ENCODE measurements around the gene LRRC74A.

The LRRC74A gene

DNA sequence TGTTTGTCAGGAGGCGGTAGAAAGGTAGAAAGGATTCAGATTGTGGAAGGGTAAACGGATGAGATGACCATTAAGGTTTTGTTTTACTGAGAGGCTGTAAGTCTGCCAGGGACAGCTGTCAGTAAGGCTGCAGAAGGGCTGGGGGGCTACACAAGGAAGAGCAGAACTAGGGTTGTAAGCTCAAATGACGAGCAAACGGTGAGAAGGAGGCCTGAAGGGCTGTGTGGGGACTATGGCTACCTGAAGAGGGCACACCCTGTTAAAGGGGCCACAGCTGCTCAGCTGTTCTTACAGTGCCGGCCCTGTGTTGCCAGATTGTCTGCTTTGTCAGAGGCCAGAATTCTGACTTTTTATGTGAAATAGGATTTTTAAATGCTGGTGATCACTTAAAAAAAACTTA, 45.8 kb upstream of the LRRC74A start:
- H3K4me3 ChIP-seq (replicated peaks; ENCODE audit: low read depth, low read length): no peak overlapping the region
- TF ChIP-seq, protein P1, sequence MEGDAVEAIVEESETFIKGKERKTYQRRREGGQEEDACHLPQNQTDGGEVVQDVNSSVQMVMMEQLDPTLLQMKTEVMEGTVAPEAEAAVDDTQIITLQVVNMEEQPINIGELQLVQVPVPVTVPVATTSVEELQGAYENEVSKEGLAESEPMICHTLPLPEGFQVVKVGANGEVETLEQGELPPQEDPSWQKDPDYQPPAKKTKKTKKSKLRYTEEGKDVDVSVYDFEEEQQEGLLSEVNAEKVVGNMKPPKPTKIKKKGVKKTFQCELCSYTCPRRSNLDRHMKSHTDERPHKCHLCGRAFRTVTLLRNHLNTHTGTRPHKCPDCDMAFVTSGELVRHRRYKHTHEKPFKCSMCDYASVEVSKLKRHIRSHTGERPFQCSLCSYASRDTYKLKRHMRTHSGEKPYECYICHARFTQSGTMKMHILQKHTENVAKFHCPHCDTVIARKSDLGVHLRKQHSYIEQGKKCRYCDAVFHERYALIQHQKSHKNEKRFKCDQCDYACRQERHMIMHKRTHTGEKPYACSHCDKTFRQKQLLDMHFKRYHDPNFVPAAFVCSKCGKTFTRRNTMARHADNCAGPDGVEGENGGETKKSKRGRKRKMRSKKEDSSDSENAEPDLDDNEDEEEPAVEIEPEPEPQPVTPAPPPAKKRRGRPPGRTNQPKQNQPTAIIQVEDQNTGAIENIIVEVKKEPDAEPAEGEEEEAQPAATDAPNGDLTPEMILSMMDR (IDR thresholded peaks at IDR 0.05; ENCODE audit: low read depth, low read length, missing control alignments): no peak
- DNase-seq (ENCODE audit: extremely low read depth, low read depth): no peak

DNA sequence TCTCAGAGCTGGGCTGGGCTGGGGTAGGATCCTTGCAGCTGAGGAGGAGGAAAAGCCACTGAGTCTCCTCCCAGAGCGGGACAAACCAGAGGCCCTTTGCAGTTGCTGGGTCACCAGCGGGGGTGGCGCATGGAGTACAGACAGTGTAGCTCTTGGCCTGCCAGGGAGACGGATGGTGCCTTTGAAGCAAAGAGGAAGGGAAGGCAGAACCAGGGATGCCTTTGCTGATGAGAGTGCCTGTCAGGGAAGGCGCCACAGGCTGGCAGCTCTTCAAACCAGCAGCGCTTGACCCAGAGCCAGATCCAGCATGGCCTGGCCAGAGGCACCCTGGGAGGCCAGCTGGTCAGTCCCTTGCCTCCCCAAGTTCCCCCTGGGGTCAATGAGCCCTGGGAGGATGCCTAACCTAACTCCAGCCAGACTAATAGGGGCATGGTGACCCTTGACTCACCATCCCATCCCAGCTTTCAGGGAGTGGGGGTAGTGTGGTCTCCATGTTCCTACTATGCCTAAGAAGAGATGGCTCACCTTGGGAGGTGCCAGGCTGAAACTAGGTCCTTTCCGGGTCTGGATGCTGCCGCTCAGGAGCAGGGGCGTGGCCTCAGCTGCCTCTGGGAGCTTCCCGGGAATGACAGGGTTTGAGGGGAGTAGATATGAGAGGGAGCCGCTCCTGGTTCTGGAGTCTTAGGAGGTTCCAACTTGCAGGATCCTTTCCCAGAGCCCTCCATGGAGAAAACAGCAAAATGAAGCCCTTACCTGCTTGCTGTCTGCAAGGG, 45.1 kb upstream of the LRRC74A start:
- TF ChIP-seq, protein P1 (IDR thresholded peaks at IDR 0.05; ENCODE audit: low read depth, low read length, missing control alignments): no peak
- DNase-seq (ENCODE audit: extremely low read depth, low read depth): no peak

DNA sequence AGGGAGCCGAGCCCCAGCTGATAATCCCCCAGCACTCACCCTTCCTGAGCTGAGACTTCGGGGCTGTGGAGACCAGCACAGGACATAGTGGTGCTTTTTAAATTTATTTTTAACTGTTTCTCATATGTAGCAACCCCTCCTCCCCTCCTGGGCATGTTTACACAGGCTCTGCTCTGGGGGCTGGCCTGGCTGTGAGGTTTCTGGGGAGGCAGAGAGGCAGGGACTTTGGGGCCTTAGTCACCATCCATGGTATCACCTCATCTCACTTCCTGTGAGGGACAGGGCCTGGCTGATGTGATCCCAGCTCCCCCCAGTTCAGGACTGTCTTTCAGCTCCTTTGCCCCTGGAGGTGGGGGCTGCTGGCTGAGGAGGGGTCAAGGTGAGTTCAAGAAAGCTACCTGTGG, 44.6 kb upstream of the LRRC74A start:
- TF ChIP-seq, protein P1 (IDR thresholded peaks at IDR 0.05; ENCODE audit: low read depth, low read length, missing control alignments): no peak
- no peak for DNase-seq (ENCODE audit: extremely low read depth, low read depth)
- no peak overlapping the region for H3K4me3 ChIP-seq (replicated peaks; ENCODE audit: low read depth, low read length)

More for the DNA sequence above, 45.1 kb upstream of the LRRC74A start:
- no peak overlapping the region for H3K4me3 ChIP-seq (replicated peaks; ENCODE audit: low read depth, low read length)

DNA sequence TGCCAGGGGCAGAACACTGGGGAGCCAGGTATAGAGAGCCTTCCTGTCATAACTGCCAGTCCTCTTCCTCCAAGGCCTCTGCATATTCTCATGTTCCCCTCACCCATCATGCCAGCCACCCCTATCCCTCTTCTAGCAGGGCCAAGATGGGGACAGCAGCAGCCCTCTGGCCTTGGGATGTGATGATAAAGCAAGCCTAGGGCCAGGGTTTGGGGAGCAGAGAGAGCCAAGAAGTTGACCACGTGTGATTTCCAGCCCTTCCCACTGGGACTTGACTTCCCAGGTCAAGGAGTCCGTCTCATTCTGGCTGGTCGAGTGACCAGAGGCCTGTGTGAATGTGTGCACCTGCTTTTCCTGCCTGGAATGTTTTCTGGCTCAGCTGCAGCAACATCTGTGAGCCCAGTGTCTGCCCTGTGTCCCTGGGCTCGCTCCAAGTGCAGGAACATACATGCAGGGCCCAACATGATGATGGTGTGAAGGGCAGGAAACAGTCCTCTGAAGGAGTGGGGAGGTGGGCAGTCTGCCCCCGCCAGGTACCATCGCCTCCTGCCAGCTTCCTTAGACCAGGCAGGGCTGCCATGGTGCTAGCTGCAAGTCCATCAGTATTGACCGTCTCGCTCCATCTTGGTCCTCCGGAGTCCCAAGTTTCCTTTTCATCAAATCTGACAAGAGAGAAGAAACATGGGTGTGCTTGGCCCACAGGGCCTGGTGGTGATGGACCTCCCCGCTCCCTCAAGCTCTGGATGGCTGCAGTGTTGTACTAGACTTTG, 43.9 kb upstream of the LRRC74A start:
- no peak overlapping the region for H3K4me3 ChIP-seq (replicated peaks; ENCODE audit: low read depth, low read length)
- TF ChIP-seq, protein P1 (IDR thresholded peaks at IDR 0.05; ENCODE audit: low read depth, low read length, missing control alignments): no peak
- DNase-seq (ENCODE audit: extremely low read depth, low read depth): no peak

DNA sequence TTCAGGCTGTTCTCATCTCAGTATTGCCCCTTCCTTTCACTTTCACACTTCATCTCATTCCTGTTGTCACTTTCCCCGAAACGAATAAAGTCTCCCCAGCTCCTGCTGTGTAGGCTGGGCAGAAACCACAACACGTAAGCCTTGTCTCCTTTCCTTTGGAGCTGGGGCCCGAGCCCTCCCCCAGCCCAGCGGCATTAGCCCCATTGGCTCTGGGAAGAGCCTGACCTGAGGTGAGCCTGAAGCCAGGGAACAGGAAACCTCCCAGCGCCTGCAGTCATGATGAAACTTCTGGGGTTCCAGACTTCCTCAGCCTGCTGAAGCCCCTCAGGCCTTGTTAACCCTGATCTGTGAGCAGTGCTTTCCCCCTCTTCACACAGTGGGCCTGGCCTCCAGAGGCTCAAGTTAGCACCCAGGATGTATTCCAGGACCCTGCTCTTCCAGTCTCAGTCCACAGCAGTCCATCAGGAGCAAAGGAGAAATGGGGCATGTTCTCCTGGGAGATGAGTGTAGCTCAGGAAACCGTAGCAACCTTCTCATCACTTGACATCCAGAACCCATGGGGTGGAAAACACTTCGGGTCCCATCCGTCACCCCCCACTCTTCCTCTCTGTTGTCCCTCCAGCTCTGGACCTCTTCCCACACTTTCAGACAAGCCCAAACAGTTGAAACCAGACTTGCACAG, 43.2 kb upstream of the LRRC74A start:
- TF ChIP-seq, protein P1 (IDR thresholded peaks at IDR 0.05; ENCODE audit: low read depth, low read length, missing control alignments): no peak
- DNase-seq (ENCODE audit: extremely low read depth, low read depth): no peak
- H3K4me3 ChIP-seq (replicated peaks; ENCODE audit: low read depth, low read length): no peak overlapping the region

DNA sequence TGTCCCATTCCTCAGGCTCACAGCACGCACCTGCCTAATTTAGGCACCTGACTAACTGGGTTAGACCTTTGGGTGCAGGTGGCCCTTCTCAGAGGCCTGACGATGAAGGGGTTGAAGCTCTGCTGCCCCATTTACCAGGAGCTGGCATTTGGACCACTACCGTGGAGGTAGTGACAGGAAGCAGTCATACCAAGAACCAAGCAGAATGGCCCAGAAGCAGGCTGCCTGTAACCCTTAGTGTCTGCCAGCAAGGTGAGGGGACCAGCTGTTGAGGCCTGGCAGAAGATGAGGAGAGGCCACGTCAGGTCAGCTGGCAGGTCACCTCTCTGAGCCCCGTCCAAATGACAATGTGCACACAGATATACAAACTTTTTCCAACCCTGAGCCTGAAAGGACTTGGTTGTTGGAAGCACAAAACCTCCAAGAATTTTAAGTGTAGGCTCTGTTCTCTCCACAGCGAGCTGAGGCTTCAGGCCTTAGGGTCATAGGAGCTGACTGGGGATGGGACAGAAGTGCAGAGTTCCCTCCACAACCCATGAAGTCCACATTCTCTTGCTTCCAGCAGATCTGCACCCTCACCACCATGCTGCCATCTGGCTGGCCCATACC, 41.8 kb upstream of the LRRC74A start:
- TF ChIP-seq, protein P1 (IDR thresholded peaks at IDR 0.05; ENCODE audit: low read depth, low read length, missing control alignments): no peak
- DNase-seq (ENCODE audit: extremely low read depth, low read depth): no peak

More for the DNA sequence above, 41.8 kb upstream of the LRRC74A start:
- H3K4me3 ChIP-seq (replicated peaks; ENCODE audit: low read depth, low read length): no peak overlapping the region
